Neural cell (in vitro differentiated cells): ENCODE data around the gene TPMT. TPM values are rescaled to one million over a fixed set of nuclear protein-coding genes. Genes with fewer than 3 reads are reported as not detected.

Experiments used
- H2AFZ ChIP-seq: fragments of 200-600, 300-800 bp; sonication (generic), shearing (Covaris generic); 2 replicates; pipeline ENCODE4 v1.6.0; 2014; ENCODE audit warnings: low read depth, mild to moderate bottlenecking, antibody characterized with exemption, low read length, moderate library complexity
- H3F3A ChIP-seq: fragments of 200-600 bp; shearing (Covaris generic); 2 replicates; pipeline ENCODE4 v1.6.1; 2016; ENCODE audit warnings: mild to moderate bottlenecking, moderate library complexity, mixed read lengths, antibody characterized with exemption, low read length; ENCODE audit not compliant: insufficient read depth, poor library complexity, severe bottlenecking
- H3K27ac ChIP-seq: fragments of 200-600, 300-800 bp; sonication (generic), shearing (Covaris generic); 2 replicates; pipeline ENCODE4 v1.5.1; 2014; ENCODE audit warnings: mild to moderate bottlenecking, low read length, moderate library complexity
- H3K27me3 ChIP-seq: fragments of 300-800, 200-600 bp; sonication (generic), shearing (Covaris generic); 2 replicates; pipeline ENCODE4 v1.6.0; 2014; ENCODE audit warnings: mild to moderate bottlenecking, low read depth, low read length, moderate library complexity; ENCODE audit not compliant: insufficient read depth
- H3K36me3 ChIP-seq: fragments of 300-800, 200-600 bp; sonication (generic), shearing (Covaris generic); 2 replicates; pipeline ENCODE4 v1.5.1; 2014; ENCODE audit warnings: mild to moderate bottlenecking, antibody characterized with exemption, low read length, moderate library complexity; ENCODE audit not compliant: insufficient read depth
- H3K4me2 ChIP-seq: fragments of 300-800, 200-600 bp; sonication (generic), shearing (Covaris generic); 2 replicates; pipeline ENCODE4 v1.6.0; 2014; ENCODE audit warnings: mild to moderate bottlenecking, low read length
- H3K4me3 ChIP-seq: fragments of 300-800, 200-600 bp; sonication (generic), shearing (Covaris generic); 2 replicates; pipeline ENCODE4 v1.5.1; 2014; ENCODE audit warnings: mild to moderate bottlenecking, low read length, moderate library complexity
- H3K79me2 ChIP-seq: fragments of 200-600 bp; shearing (Covaris generic); replicated peaks from 2 replicates; pipeline ENCODE4 v1.6.0; 2014; ENCODE audit warnings: mild to moderate bottlenecking, low read length, moderate library complexity; ENCODE audit not compliant: insufficient read depth
- H3K9ac ChIP-seq: fragments of 300-800, 200-600 bp; sonication (generic), shearing (Covaris generic); 2 replicates; pipeline ENCODE4 v1.6.1; 2016; ENCODE audit warnings: mild to moderate bottlenecking, low read length, mixed read lengths
- H3K9me2 ChIP-seq: fragments of 200-600 bp; shearing (Covaris generic); 2 replicates; pipeline ENCODE4 v1.6.1; 2016; ENCODE audit warnings: mild to moderate bottlenecking, low read length, mixed read lengths; ENCODE audit not compliant: insufficient read depth
- H3K9me3 ChIP-seq: fragments of 200-600, 300-800 bp; sonication (generic), shearing (Covaris generic); 2 replicates; pipeline ENCODE4 v1.6.1; 2016; ENCODE audit warnings: mild to moderate bottlenecking, mixed run types, low read length, moderate library complexity, mixed read lengths
- H4K20me1 ChIP-seq: fragments of 200-600 bp; shearing (Covaris generic); 2 replicates; pipeline ENCODE4 v1.6.1; 2016; ENCODE audit warnings: mild to moderate bottlenecking, mixed run types; ENCODE audit not compliant: insufficient read depth
- EP300 ChIP-seq: fragments of 450-650 bp; conservative IDR thresholded peaks from 2 replicates; pipeline ENCODE4 v1.6.1; 2014; ENCODE audit warnings: antibody characterized with exemption, mild to moderate bottlenecking, moderate library complexity; ENCODE audit not compliant: poor library complexity, severe bottlenecking
- EZH2 ChIP-seq: fragments of 200-600, 300-800 bp; shearing (Covaris generic), sonication (generic); IDR thresholded peaks from 2 replicates; pipeline ENCODE4 v1.6.1; 2014; ENCODE audit warnings: antibody characterized with exemption, low read length, borderline replicate concordance, mild to moderate bottlenecking; ENCODE audit not compliant: insufficient read depth, poor library complexity, severe bottlenecking
- MXI1 ChIP-seq: fragments of 450-650 bp; conservative IDR thresholded peaks from 2 replicates; pipeline ENCODE4 v1.6.1; 2014; ENCODE audit warnings: antibody characterized with exemption, mild to moderate bottlenecking; ENCODE audit not compliant: poor library complexity, severe bottlenecking
- POLR2AphosphoS5 ChIP-seq: IDR thresholded peaks from 2 replicates; pipeline ENCODE4 v1.6.1; 2012
- RAD21 ChIP-seq: fragments of 450-650 bp; conservative IDR thresholded peaks from 2 replicates; pipeline ENCODE4 v1.6.1; 2014; ENCODE audit warnings: antibody characterized with exemption, mild to moderate bottlenecking, moderate library complexity
- SMC3 ChIP-seq: fragments of 450-650 bp; conservative IDR thresholded peaks from 2 replicates; pipeline ENCODE4 v1.6.1; 2014; ENCODE audit warnings: antibody characterized with exemption, mild to moderate bottlenecking, moderate library complexity; ENCODE audit not compliant: poor library complexity
- TAF1 ChIP-seq: IDR thresholded peaks from 2 replicates; pipeline ENCODE4 v1.6.1; 2012; ENCODE audit warnings: low read depth
- polyA minus RNA-seq: library from RNA; depleted of rRNA, polyadenylated mRNA; stranded (reverse); fragments of >200 nt; gene quantifications from 2 replicates; pipeline ENCODE4 v1.2.3, GENCODE V29; 2014
- polyA plus RNA-seq: library from polyadenylated mRNA; depleted of rRNA; stranded (reverse); fragments of >200 nt; gene quantifications from 2 replicates; pipeline ENCODE4 v1.2.3, GENCODE V29; 2014
- TF ChIP-seq, protein P1 (sequence below): IDR thresholded peaks from 2 replicates; pipeline ENCODE4 v1.6.1; 2012; ENCODE audit warnings: borderline replicate concordance
- TF ChIP-seq, protein P2 (sequence below): fragments of 450-650 bp; IDR thresholded peaks from 2 replicates; pipeline ENCODE4 v1.5.1; 2014; ENCODE audit warnings: antibody characterized with exemption, mild to moderate bottlenecking, moderate library complexity; ENCODE audit not compliant: poor library complexity, severe bottlenecking

The TPMT gene
- 5.6 and 5.7 TPM in 2 replicates for polyA plus RNA-seq
- 3.9 and 4.2 TPM in 2 replicates for polyA minus RNA-seq

- Histone ChIP-seq H3K27me3 (no peaks in the 10 kb centered on the region), H3K4me2 (peak within 1 kb of the TSS; percentile 76), H4K20me1 (no peaks in the 10 kb centered on the region), H3K27ac (peak within 1 kb of the TSS; percentile 69), H3K4me3 (peak within 1 kb of the TSS; percentile 92), H2AFZ (peak within 1 kb of the TSS; percentile 63), H3F3A (no peaks in the 10 kb centered on the region), H3K36me3 (no peaks in the 10 kb centered on the region), H3K9ac (peak within 1 kb of the TSS; percentile 77), H3K9me3 (no peaks in the 10 kb centered on the region), H3K9me2 (no peaks in the 10 kb centered on the region), H3K79me2 (no peaks in the 10 kb centered on the region)
- TF ChIP-seq RAD21 (peak; percentile 48), MXI1 (no peak), TAF1 (peak; percentile 59), EZH2 (no peak), SMC3 (peak; percentile 46), POLR2AphosphoS5 (peak; percentile 44)
- TF ChIP-seq, protein P1, sequence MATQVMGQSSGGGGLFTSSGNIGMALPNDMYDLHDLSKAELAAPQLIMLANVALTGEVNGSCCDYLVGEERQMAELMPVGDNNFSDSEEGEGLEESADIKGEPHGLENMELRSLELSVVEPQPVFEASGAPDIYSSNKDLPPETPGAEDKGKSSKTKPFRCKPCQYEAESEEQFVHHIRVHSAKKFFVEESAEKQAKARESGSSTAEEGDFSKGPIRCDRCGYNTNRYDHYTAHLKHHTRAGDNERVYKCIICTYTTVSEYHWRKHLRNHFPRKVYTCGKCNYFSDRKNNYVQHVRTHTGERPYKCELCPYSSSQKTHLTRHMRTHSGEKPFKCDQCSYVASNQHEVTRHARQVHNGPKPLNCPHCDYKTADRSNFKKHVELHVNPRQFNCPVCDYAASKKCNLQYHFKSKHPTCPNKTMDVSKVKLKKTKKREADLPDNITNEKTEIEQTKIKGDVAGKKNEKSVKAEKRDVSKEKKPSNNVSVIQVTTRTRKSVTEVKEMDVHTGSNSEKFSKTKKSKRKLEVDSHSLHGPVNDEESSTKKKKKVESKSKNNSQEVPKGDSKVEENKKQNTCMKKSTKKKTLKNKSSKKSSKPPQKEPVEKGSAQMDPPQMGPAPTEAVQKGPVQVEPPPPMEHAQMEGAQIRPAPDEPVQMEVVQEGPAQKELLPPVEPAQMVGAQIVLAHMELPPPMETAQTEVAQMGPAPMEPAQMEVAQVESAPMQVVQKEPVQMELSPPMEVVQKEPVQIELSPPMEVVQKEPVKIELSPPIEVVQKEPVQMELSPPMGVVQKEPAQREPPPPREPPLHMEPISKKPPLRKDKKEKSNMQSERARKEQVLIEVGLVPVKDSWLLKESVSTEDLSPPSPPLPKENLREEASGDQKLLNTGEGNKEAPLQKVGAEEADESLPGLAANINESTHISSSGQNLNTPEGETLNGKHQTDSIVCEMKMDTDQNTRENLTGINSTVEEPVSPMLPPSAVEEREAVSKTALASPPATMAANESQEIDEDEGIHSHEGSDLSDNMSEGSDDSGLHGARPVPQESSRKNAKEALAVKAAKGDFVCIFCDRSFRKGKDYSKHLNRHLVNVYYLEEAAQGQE = peak; percentile 30
- TF ChIP-seq, protein P2, sequence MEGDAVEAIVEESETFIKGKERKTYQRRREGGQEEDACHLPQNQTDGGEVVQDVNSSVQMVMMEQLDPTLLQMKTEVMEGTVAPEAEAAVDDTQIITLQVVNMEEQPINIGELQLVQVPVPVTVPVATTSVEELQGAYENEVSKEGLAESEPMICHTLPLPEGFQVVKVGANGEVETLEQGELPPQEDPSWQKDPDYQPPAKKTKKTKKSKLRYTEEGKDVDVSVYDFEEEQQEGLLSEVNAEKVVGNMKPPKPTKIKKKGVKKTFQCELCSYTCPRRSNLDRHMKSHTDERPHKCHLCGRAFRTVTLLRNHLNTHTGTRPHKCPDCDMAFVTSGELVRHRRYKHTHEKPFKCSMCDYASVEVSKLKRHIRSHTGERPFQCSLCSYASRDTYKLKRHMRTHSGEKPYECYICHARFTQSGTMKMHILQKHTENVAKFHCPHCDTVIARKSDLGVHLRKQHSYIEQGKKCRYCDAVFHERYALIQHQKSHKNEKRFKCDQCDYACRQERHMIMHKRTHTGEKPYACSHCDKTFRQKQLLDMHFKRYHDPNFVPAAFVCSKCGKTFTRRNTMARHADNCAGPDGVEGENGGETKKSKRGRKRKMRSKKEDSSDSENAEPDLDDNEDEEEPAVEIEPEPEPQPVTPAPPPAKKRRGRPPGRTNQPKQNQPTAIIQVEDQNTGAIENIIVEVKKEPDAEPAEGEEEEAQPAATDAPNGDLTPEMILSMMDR = no peak
Measured at GRCh38 chr6:18154507-18155149, at the start of gene TPMT. Gene TPMT, minus strand, starts transcription at chr6:18155077. Its CDS starts 5,950 bp downstream, at chr6:18149127.

DNA sequence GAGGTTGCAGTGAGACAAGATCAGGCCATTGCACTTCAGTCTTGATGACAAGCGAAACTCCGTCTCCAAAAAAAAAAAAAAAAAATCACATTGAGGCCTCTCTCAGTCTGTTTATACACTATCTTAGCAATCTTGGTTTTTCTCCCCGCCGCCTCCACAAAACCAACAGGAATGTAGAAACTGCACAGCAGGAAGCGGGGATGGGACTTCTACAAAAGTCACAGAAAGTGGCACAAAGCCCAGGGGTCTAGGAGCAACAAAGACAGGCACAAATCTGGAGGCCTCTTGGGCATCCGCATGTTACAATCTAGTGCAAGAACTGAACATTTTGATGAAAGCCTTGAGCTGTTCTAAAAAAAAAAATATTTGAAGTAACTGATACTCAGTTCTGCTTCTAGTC, 48.9 kb upstream of the TPMT start:
- H3K27ac ChIP-seq = no peak overlapping the region
- H4K20me1 ChIP-seq = no peaks in the 10 kb centered on the region
- no peak overlapping the region for H3K9ac ChIP-seq
- no peak overlapping the region for H3K4me2 ChIP-seq
- no peaks in the 10 kb centered on the region for H3K9me2 ChIP-seq
- no peak for TF ChIP-seq EP300
- TF ChIP-seq, protein P1 = no peak
- TF ChIP-seq, protein P2 = no peak
- TF ChIP-seq SMC3 = no peak
- no peak for TF ChIP-seq MXI1
- TF ChIP-seq RAD21 = no peak
- TF ChIP-seq POLR2AphosphoS5 = no peak
- no peak for TF ChIP-seq EZH2
- no peak for TF ChIP-seq TAF1
- H3K36me3 ChIP-seq = peaks cover 5% of the 10 kb centered on the region
- no peaks in the 10 kb centered on the region for H3K9me3 ChIP-seq
- no peaks in the 10 kb centered on the region for H3K79me2 ChIP-seq
- no peaks in the 10 kb centered on the region for H3F3A ChIP-seq
- no peak overlapping the region for H3K4me3 ChIP-seq
- H2AFZ ChIP-seq = no peak overlapping the region
- no peaks in the 10 kb centered on the region for H3K27me3 ChIP-seq
